C4-2B (cell line): ENCODE measurements around the gene ZNF365.
"Not testable (repeated sequence)": the region's sequence is repeated elsewhere in the genome, so short reads cannot be mapped to it uniquely, and the experiment has no call there.

ENCODE experiments used
- H3K27ac ChIP-seq: fragments of 450-650 bp; 2 replicates; pipeline ENCODE4 v1.5.1; 2017
- CTCF ChIP-seq: fragments of 450-650 bp; conservative IDR thresholded peaks from 2 replicates; pipeline ENCODE4 v1.5.1; 2017; ENCODE audit warnings: mild to moderate bottlenecking
- ZFX ChIP-seq: fragments of 450-650 bp; IDR thresholded peaks from 2 replicates; pipeline ENCODE4 v1.6.1; 2017

ZNF365 gene

GRCh38 chr10:62377966-62378365 is 3.8 kb downstream of the ZNF365 start:
- no peak overlapping the region for H3K27ac ChIP-seq
- TF ChIP-seq CTCF, result no peak
- TF ChIP-seq ZFX, result no peak

GRCh38 chr10:62378877-62379276 is 4.7 kb downstream of the ZNF365 start:
- not testable (repeated sequence) for H3K27ac ChIP-seq

- TF ChIP-seq ZFX (no peak), CTCF (no peak)
- no peak overlapping the region for H3K27ac ChIP-seq
These were observed 5.2 kb downstream of the ZNF365 start for GRCh38 chr10:62379394-62379793.

- H3K27ac ChIP-seq, result no peak overlapping the region
- TF ChIP-seq ZFX (no peak), CTCF (no peak)
These were observed 5.8 kb downstream of the ZNF365 start for GRCh38 chr10:62380016-62380415.

GRCh38 chr10:62381385-62382102 is 7.4 kb downstream of the ZNF365 start:
- H3K27ac ChIP-seq, result no peak overlapping the region
- no peak for TF ChIP-seq CTCF
- TF ChIP-seq ZFX, result no peak

- H3K27ac ChIP-seq, result no peak overlapping the region
- no peak for TF ChIP-seq CTCF
- no peak for TF ChIP-seq ZFX
These were observed 8.7 kb downstream of the ZNF365 start for GRCh38 chr10:62382831-62383230.

GRCh38 chr10:62384057-62384446 is 9.9 kb downstream of the ZNF365 start:
- TF ChIP-seq CTCF (no peak), ZFX (no peak)
- H3K27ac ChIP-seq, result no peak overlapping the region

- TF ChIP-seq ZFX (no peak), CTCF (no peak)
- H3K27ac ChIP-seq, result no peak overlapping the region
These were observed 10.4 kb downstream of the ZNF365 start for GRCh38 chr10:62384447-62385081.
